ENCODE measurements around the gene NUTF2. TPM values are rescaled to one million over a fixed set of nuclear protein-coding genes. Genes with fewer than 3 reads are reported as not detected.

NUTF2 gene
- total and polyA plus RNA-seq, 2 of the 8 experiments (the other 6 are each of a cell fraction or from before 2014, with no cell fraction given): 219 to 377 TPM

GRCh38 chr16:67842509-67843342 is 4.0 kb upstream of the NUTF2 start:
- ChIA-PET CTCF (ENCODE audit: partially characterized antibody) (interaction anchor here (0.5 to 10.2 kb wide), 16 partner anchors 9 to 176 kb away, joined by 3 to 123 read pairs (median 4); partner anchors contain the start of genes C16orf86 and ENKD1), POLR2A (ENCODE audit: partially characterized antibody) (interaction anchor here (0.7 to 11.7 kb wide), 8 partner anchors 9 to 123 kb away, joined by 3 to 100 read pairs (median 3); partner anchors contain the start of gene GFOD2)
- no peak for TF ChIP-seq SP1 (IDR thresholded peaks at IDR 0.05; ENCODE audit: low read depth, low read length)
- TF ChIP-seq, protein P1, sequence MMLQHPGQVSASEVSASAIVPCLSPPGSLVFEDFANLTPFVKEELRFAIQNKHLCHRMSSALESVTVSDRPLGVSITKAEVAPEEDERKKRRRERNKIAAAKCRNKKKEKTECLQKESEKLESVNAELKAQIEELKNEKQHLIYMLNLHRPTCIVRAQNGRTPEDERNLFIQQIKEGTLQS (IDR thresholded peaks at IDR 0.05; ENCODE audit: insufficient read depth, low read depth, low read length): no peak

More at GRCh38 chr16:67842509-67843342, 4.0 kb upstream of the NUTF2 start:
- Histone ChIP-seq H2BK12ac (ENCODE audit: low read depth, low read length) (peak overlapping the region; percentile 87; the same call in 1 of the 2 replicates), H4K8ac (ENCODE audit: extremely low read depth, insufficient read depth, low read length) (peak overlapping the region; percentile 98), H3K4ac (replicated peaks; ENCODE audit: insufficient read length, low read depth, low read length) (no peak overlapping the region), H3K27ac (ENCODE audit: low read depth, low read length) (peak overlapping the region; percentile 97; the same call in 1 of the 2 replicates), H2BK15ac (ENCODE audit: low read length) (peak overlapping the region; percentile 97; the same call in 1 of the 2 replicates), H3K79me1 (ENCODE audit: low read depth, low read length) (peaks cover 10% of the 10 kb centered on the region), H4K20me1 (replicated peaks in 1 of 2; ENCODE audit: control insufficient read depth in 1 of 2, insufficient read depth in 2 of 2, low read length in 2 of 2) (peaks cover 14 to 17% of the 10 kb centered on the region in 2 experiments), H3K9me3 (ENCODE audit: insufficient read depth in 2 of 2, low read depth in 1 of 2, low read length in 1 of 2) (no peaks in the 10 kb centered on the region), H2AK5ac (ENCODE audit: low read depth, low read length) (no peak overlapping the region), H3K4me2 (ENCODE audit: insufficient read depth in 1 of 2, low read depth in 2 of 2, low read length in 2 of 2) (peak overlapping the region; percentile 91 to 94), H2BK120ac (replicated peaks; ENCODE audit: low read depth, low read length) (no peak overlapping the region), H3K56ac (replicated peaks; ENCODE audit: insufficient read length, low read depth, low read length) (peak overlapping the region; percentile 78), H4K91ac (replicated peaks; ENCODE audit: insufficient read length, low read length) (peak overlapping the region; percentile 75), H3K36me3 (ENCODE audit: control insufficient read depth in 2 of 4, insufficient read depth in 4 of 4, low read length in 3 of 4) (no peaks in the 10 kb centered on the region), H2BK5ac (ENCODE audit: low read depth, low read length) (peak overlapping the region; percentile 94), H3K23ac (ENCODE audit: insufficient read length) (no peak overlapping the region), H3K14ac (ENCODE audit: insufficient read length) (no peak overlapping the region), H3K23me2 (ENCODE audit: low read depth, low read length) (peaks cover 18% of the 10 kb centered on the region), H3K79me2 (ENCODE audit: control insufficient read depth in 1 of 2, insufficient read depth in 2 of 2, low read length in 2 of 2) (peaks cover 3 to 33% of the 10 kb centered on the region in 2 experiments), H3K18ac (ENCODE audit: extremely low read depth, low read length) (peak overlapping the region; percentile 94), H3K27me3 (replicated peaks in 1 of 4; ENCODE audit: control insufficient read depth in 3 of 4, extremely low read depth in 1 of 4, insufficient read depth in 3 of 4, low read length in 3 of 4) (no peaks in the 10 kb centered on the region), H3K9ac (replicated peaks in 1 of 4; ENCODE audit: extremely low read depth in 1 of 4, low read depth in 3 of 4, low read length in 3 of 4) (peak overlapping the region; percentile 35 to 89 (median 80)), H2AFZ (ENCODE audit: low read length) (peak overlapping the region; percentile 86; the same call in 1 of the 2 replicates), H3K4me3 (ENCODE audit: extremely low read depth in 1 of 4, insufficient read depth in 2 of 4, low read depth in 3 of 4, low read length in 4 of 4) (peak overlapping the region; percentile 84 to 97 (median 95)), H3K4me1 (replicated peaks in 1 of 4; ENCODE audit: control insufficient read depth in 3 of 4, insufficient read depth in 4 of 4, low read length in 3 of 4) (peaks cover 8 to 32% (median 17%) of the 10 kb centered on the region in 4 experiments), H2BK20ac (ENCODE audit: low read length) (no peak overlapping the region), H4K5ac (ENCODE audit: insufficient read length, low read depth, low read length) (peak overlapping the region; percentile 89)
- FAIRE-seq: no peak
- peak in 1 of 2 experiments; percentile 73 for DNase-seq (ENCODE audit: low read depth in 1 of 2, low spot score in 2 of 2)
- WGBS, 2 experiments (ENCODE audit: extremely low coverage in 1 of 2, insufficient coverage in 1 of 2, insufficient read length in 1 of 2, insufficient replicate concordance in 2 of 2, low coverage in 1 of 2, low lambda C conversion rate in 2 of 2, missing lambda C conversion rate in 1 of 2): 3% methylated on average over 66 of the region's 67 CpGs; no CpG with 5 or more reads in 1 of the 2 experiments
